ENCODE results near the gene ADARB2.

ADARB2 gene

DNA sequence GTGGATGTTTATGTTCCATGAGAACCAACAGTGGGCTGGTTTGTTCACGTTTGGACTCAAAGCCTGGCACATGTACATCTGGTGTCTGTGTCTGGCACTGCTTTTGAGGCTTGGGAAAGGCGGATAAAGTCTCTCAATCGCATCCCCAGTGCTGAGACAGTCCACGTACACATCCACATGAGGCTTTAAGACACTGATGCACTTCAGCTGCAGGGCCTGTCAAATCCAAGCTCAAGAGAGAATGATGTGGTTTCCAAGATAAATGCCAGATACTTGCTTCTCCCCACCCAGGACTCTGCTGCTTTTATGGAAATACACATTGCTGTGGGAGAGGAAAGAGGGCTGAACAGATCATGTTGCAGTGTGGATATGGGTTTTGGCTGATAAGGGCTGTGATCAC, 178.4 kb downstream of the ADARB2 start:
- DNase-seq (ENCODE audit: low spot score) = no peak
- no peak overlapping the region for H2AK5ac ChIP-seq (ENCODE audit: low read depth, low read length)
- no peaks in the 10 kb centered on the region for H3K79me1 ChIP-seq (ENCODE audit: low read depth, low read length)
- no peaks in the 10 kb centered on the region for H3K36me3 ChIP-seq (replicated peaks in 1 of 2; ENCODE audit: control insufficient read depth in 2 of 2, insufficient read depth in 2 of 2, low read length in 2 of 2)
- no peaks in the 10 kb centered on the region for H3K9me3 ChIP-seq (replicated peaks in 1 of 2; ENCODE audit: control insufficient read depth in 2 of 2, insufficient read depth in 1 of 2, low read depth in 1 of 2, low read length in 2 of 2)
- H3K4me2 ChIP-seq (ENCODE audit: insufficient read depth, low read length, poor library complexity, severe bottlenecking) = no peak overlapping the region
- H3K18ac ChIP-seq (ENCODE audit: low read length) = no peak overlapping the region
- no peak overlapping the region for H3K4ac ChIP-seq (ENCODE audit: low read length)
- H3K27me3 ChIP-seq (ENCODE audit: control insufficient read depth in 3 of 3, insufficient read depth in 3 of 3, low read depth in 1 of 3, low read length in 3 of 3) = no peaks in the 10 kb centered on the region
- no peak overlapping the region for H3K27ac ChIP-seq (replicated peaks; ENCODE audit: low read length)
- H3K14ac ChIP-seq (ENCODE audit: low read length) = no peak overlapping the region
- H2BK5ac ChIP-seq (ENCODE audit: low read length) = no peak overlapping the region
- H2BK120ac ChIP-seq (ENCODE audit: low read depth, low read length) = no peak overlapping the region
- no peak overlapping the region for H4K91ac ChIP-seq (ENCODE audit: low read depth, low read length, poor library complexity)
- H2AFZ ChIP-seq (ENCODE audit: low read length) = no peak overlapping the region
- peaks cover 0 to 5% of the 10 kb centered on the region in 2 donors for H3K4me1 ChIP-seq (ENCODE audit: control insufficient read depth in 2 of 2, insufficient read depth in 1 of 2, low read depth in 1 of 2, low read length in 2 of 2)
- no peak overlapping the region for H2BK12ac ChIP-seq (ENCODE audit: low read length)
- H3K23ac ChIP-seq (ENCODE audit: low read depth, low read length, poor library complexity) = no peak overlapping the region
- no CpG with 5 or more reads among the region's 4 CpGs for WGBS, 2 donors (ENCODE audit: extremely low coverage in 2 of 2, insufficient read length in 2 of 2, insufficient replicate concordance in 1 of 2)
- no peak overlapping the region for H2BK15ac ChIP-seq (ENCODE audit: low read length)
- no peak overlapping the region for H3K4me3 ChIP-seq (ENCODE audit: low read length in 2 of 2)
- no peak overlapping the region for H3K9ac ChIP-seq (ENCODE audit: low read depth, low read length, poor library complexity)
- no peak overlapping the region for H4K8ac ChIP-seq (ENCODE audit: low read depth, low read length)

DNA sequence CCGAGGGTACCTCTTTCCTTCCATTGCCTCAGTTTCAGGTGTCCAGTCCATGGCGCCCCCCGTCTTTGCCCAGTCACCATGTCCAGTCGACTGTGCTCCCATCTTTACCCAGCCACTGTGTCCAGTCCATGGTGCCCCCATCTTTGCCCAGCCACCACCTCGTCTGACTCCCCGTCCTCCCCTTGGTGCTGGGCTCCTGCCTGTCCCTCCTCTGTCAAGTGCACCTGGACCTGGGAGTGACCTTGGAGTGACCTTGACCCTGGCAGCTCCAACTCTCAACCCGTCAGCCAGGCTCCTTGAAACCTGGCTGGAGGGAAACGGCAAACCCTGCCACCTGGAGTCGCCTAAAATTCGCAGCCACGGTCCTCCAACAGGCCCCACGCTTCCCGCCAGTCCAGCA, 180.2 kb downstream of the ADARB2 start:
- Histone ChIP-seq H3K18ac (ENCODE audit: low read length) (peak overlapping the region; percentile 9), H3K4me3 (ENCODE audit: low read length in 2 of 2) (no peak overlapping the region), H2BK120ac (ENCODE audit: low read depth, low read length) (no peak overlapping the region), H3K23ac (ENCODE audit: low read depth, low read length, poor library complexity) (no peak overlapping the region), H3K9ac (ENCODE audit: low read depth, low read length, poor library complexity) (no peak overlapping the region), H3K79me1 (ENCODE audit: low read depth, low read length) (no peaks in the 10 kb centered on the region), H2BK15ac (ENCODE audit: low read length) (no peak overlapping the region), H3K27ac (replicated peaks; ENCODE audit: low read length) (no peak overlapping the region), H3K14ac (ENCODE audit: low read length) (peak overlapping the region; percentile 22), H3K36me3 (replicated peaks in 1 of 2; ENCODE audit: control insufficient read depth in 2 of 2, insufficient read depth in 2 of 2, low read length in 2 of 2) (no peaks in the 10 kb centered on the region), H2AK5ac (ENCODE audit: low read depth, low read length) (no peak overlapping the region), H4K8ac (ENCODE audit: low read depth, low read length) (no peak overlapping the region), H3K4me1 (ENCODE audit: control insufficient read depth in 2 of 2, insufficient read depth in 1 of 2, low read depth in 1 of 2, low read length in 2 of 2) (peaks cover 0 to 3% of the 10 kb centered on the region in 2 donors), H3K9me3 (replicated peaks in 1 of 2; ENCODE audit: control insufficient read depth in 2 of 2, insufficient read depth in 1 of 2, low read depth in 1 of 2, low read length in 2 of 2) (no peaks in the 10 kb centered on the region), H2BK5ac (ENCODE audit: low read length) (peak overlapping the region; percentile 31), H4K91ac (ENCODE audit: low read depth, low read length, poor library complexity) (no peak overlapping the region), H3K27me3 (ENCODE audit: control insufficient read depth in 3 of 3, insufficient read depth in 3 of 3, low read depth in 1 of 3, low read length in 3 of 3) (no peaks in the 10 kb centered on the region), H3K4me2 (ENCODE audit: insufficient read depth, low read length, poor library complexity, severe bottlenecking) (no peak overlapping the region), H3K4ac (ENCODE audit: low read length) (no peak overlapping the region), H2AFZ (ENCODE audit: low read length) (no peak overlapping the region), H2BK12ac (ENCODE audit: low read length) (no peak overlapping the region)
- no CpG with 5 or more reads among the region's 13 CpGs for WGBS, 2 donors (ENCODE audit: extremely low coverage in 2 of 2, insufficient read length in 2 of 2, insufficient replicate concordance in 1 of 2)
- DNase-seq (ENCODE audit: low spot score) = no peak

DNA sequence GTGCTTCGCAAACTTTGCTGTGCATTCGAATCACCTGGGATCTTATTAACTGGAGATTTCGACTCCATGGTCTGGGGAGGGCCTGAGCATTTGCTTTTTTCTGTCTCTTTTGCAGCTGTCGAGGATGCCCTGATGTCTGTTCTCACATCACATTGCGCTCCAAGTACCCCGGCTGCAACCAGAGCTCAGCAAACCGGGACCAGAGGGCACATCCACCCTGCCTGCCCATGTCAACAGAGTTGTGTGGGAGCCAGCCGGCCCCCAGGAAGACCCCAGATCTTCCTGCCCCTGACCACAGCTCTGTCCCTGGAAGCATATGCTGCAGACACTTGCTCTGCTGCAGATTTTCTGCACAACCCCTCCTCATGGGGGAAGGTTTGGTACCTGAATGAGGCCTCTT, 180.8 kb downstream of the ADARB2 start:
- Histone ChIP-seq H3K27me3 (ENCODE audit: control insufficient read depth in 3 of 3, insufficient read depth in 3 of 3, low read depth in 1 of 3, low read length in 3 of 3) (no peaks in the 10 kb centered on the region), H3K36me3 (replicated peaks in 1 of 2; ENCODE audit: control insufficient read depth in 2 of 2, insufficient read depth in 2 of 2, low read length in 2 of 2) (no peaks in the 10 kb centered on the region), H3K4me2 (ENCODE audit: insufficient read depth, low read length, poor library complexity, severe bottlenecking) (no peak overlapping the region), H3K14ac (ENCODE audit: low read length) (no peak overlapping the region), H3K79me1 (ENCODE audit: low read depth, low read length) (no peaks in the 10 kb centered on the region), H2AK5ac (ENCODE audit: low read depth, low read length) (no peak overlapping the region), H3K23ac (ENCODE audit: low read depth, low read length, poor library complexity) (no peak overlapping the region), H3K4me3 (ENCODE audit: low read length in 2 of 2) (no peak overlapping the region), H3K18ac (ENCODE audit: low read length) (peak overlapping the region; percentile 54), H3K4ac (ENCODE audit: low read length) (no peak overlapping the region), H3K9ac (ENCODE audit: low read depth, low read length, poor library complexity) (no peak overlapping the region), H2AFZ (ENCODE audit: low read length) (no peak overlapping the region), H2BK15ac (ENCODE audit: low read length) (no peak overlapping the region), H4K91ac (ENCODE audit: low read depth, low read length, poor library complexity) (no peak overlapping the region), H2BK12ac (ENCODE audit: low read length) (no peak overlapping the region), H2BK5ac (ENCODE audit: low read length) (peak overlapping the region; percentile 31), H3K9me3 (replicated peaks in 1 of 2; ENCODE audit: control insufficient read depth in 2 of 2, insufficient read depth in 1 of 2, low read depth in 1 of 2, low read length in 2 of 2) (no peaks in the 10 kb centered on the region), H3K4me1 (ENCODE audit: control insufficient read depth in 2 of 2, insufficient read depth in 1 of 2, low read depth in 1 of 2, low read length in 2 of 2) (peaks cover 0 to 5% of the 10 kb centered on the region in 2 donors), H2BK120ac (ENCODE audit: low read depth, low read length) (no peak overlapping the region), H4K8ac (ENCODE audit: low read depth, low read length) (no peak overlapping the region), H3K27ac (replicated peaks; ENCODE audit: low read length) (no peak overlapping the region)
- no peak for DNase-seq (ENCODE audit: low spot score)
- WGBS, 2 donors (ENCODE audit: extremely low coverage in 2 of 2, insufficient read length in 2 of 2, insufficient replicate concordance in 1 of 2) = no CpG with 5 or more reads among the region's 8 CpGs

DNA sequence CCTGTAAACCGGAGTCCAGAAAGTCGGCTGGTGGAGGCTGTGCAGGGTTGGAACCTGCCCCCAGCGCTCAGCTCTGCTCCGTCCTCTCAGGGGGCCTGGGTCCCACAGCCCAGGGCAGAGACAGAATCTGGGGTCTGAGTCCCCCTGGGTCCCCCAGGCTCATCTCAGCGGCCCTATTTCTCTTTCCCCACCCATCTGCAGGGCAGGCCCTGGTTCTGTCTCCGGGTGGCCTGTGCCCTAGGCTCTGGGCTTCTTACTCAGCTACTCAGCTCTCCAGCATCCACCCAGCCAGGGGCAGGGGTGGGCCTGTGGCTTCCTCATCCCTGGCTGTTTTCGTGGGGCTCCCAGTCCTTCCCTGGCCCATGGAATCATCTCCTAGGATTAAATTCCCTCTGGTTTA, 183.4 kb downstream of the ADARB2 start:
- peak overlapping the region; percentile 69 for H3K18ac ChIP-seq (ENCODE audit: low read length)
- peaks cover 0 to 5% (median 0%) of the 10 kb centered on the region in 3 experiments for H3K27me3 ChIP-seq (ENCODE audit: control insufficient read depth in 3 of 3, insufficient read depth in 3 of 3, low read depth in 1 of 3, low read length in 3 of 3)
- H3K14ac ChIP-seq (ENCODE audit: low read length) = no peak overlapping the region
- no peak overlapping the region for H3K9ac ChIP-seq (ENCODE audit: low read depth, low read length, poor library complexity)
- no peak overlapping the region for H3K4me3 ChIP-seq (ENCODE audit: low read length in 2 of 2)
- no peak overlapping the region for H3K23ac ChIP-seq (ENCODE audit: low read depth, low read length, poor library complexity)
- H3K4me1 ChIP-seq (ENCODE audit: control insufficient read depth in 2 of 2, insufficient read depth in 1 of 2, low read depth in 1 of 2, low read length in 2 of 2) = peaks cover 0 to 3% of the 10 kb centered on the region in 2 donors
- H2AK5ac ChIP-seq (ENCODE audit: low read depth, low read length) = no peak overlapping the region
- no peak overlapping the region for H4K91ac ChIP-seq (ENCODE audit: low read depth, low read length, poor library complexity)
- H2AFZ ChIP-seq (ENCODE audit: low read length) = no peak overlapping the region
- no peak overlapping the region for H3K27ac ChIP-seq (replicated peaks; ENCODE audit: low read length)
- no peak overlapping the region for H3K4me2 ChIP-seq (ENCODE audit: insufficient read depth, low read length, poor library complexity, severe bottlenecking)
- H3K9me3 ChIP-seq (replicated peaks in 1 of 2; ENCODE audit: control insufficient read depth in 2 of 2, insufficient read depth in 1 of 2, low read depth in 1 of 2, low read length in 2 of 2) = no peaks in the 10 kb centered on the region
- H3K36me3 ChIP-seq (replicated peaks in 1 of 2; ENCODE audit: control insufficient read depth in 2 of 2, insufficient read depth in 2 of 2, low read length in 2 of 2) = no peaks in the 10 kb centered on the region
- no peak overlapping the region for H3K4ac ChIP-seq (ENCODE audit: low read length)
- no peak for DNase-seq (ENCODE audit: low spot score)
- no peak overlapping the region for H2BK120ac ChIP-seq (ENCODE audit: low read depth, low read length)
- no peaks in the 10 kb centered on the region for H3K79me1 ChIP-seq (ENCODE audit: low read depth, low read length)
- no peak overlapping the region for H4K8ac ChIP-seq (ENCODE audit: low read depth, low read length)
- peak overlapping the region; percentile 38 for H2BK15ac ChIP-seq (ENCODE audit: low read length)
- WGBS, 2 donors (ENCODE audit: extremely low coverage in 2 of 2, insufficient read length in 2 of 2, insufficient replicate concordance in 1 of 2) = no CpG with 5 or more reads among the region's 7 CpGs
- no peak overlapping the region for H2BK5ac ChIP-seq (ENCODE audit: low read length)
- no peak overlapping the region for H2BK12ac ChIP-seq (ENCODE audit: low read length)
